D721Med (cell line): ENCODE data around the gene STYXL2.
A peak's percentile ranks its signal among the peaks of the same experiment; 100 is the strongest.

ENCODE experiments used
- DNase-seq: peaks from one replicate; pipeline ENCODE4 v3.0.0; 2011; ENCODE audit warnings: low spot score; ENCODE audit not compliant: insufficient read length
- FAIRE-seq: peaks from 2 replicates; lab custom pipeline; 2011; peaks lifted over from hg19 to GRCh38; lab: Jason Lieb, UNC
- TF ChIP-seq, protein P1 (sequence below): IDR thresholded peaks from 2 replicates; pipeline ENCODE4 v1.5.1; 2012; ENCODE audit warnings: mild to moderate bottlenecking, control low read depth; ENCODE audit not compliant: insufficient read depth; ENCODE audit errors: missing control alignments

Gene STYXL2

DNA sequence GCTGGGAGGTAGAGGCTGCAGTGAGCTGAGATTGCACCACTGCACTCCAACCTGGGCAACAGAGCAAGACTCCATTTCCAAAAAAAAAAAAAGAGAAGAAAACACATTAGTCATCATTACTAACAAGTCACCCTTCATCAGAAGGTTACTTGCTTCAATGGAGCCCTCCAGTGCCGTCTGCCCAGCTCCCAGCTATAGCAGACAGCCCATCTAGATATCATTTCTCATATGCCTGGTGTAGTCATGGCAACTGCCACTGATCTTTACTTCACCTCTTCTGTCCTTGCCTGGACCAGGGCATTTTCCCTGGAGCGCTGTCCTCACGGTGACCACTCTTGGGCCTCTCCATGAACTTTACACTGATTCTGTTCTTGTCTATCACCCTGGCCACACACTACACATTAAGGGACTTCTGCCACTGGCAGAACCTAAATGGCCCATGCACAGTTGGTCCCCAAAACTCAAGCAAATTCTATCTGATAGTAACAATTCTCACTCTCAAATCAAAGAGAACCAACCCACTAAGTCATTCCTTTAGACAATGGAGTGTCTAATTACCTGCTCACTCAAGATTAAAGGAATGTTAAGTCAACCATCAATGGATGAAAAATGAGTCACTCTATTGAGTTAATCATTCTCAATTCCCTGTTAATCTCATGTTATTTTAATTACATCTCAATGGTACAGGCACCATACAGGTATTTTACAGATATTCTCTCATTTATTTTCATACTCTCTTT, 16.6 kb upstream of the STYXL2 start:
- DNase-seq (no peak), FAIRE-seq (peak; percentile 29)
- TF ChIP-seq, protein P1, sequence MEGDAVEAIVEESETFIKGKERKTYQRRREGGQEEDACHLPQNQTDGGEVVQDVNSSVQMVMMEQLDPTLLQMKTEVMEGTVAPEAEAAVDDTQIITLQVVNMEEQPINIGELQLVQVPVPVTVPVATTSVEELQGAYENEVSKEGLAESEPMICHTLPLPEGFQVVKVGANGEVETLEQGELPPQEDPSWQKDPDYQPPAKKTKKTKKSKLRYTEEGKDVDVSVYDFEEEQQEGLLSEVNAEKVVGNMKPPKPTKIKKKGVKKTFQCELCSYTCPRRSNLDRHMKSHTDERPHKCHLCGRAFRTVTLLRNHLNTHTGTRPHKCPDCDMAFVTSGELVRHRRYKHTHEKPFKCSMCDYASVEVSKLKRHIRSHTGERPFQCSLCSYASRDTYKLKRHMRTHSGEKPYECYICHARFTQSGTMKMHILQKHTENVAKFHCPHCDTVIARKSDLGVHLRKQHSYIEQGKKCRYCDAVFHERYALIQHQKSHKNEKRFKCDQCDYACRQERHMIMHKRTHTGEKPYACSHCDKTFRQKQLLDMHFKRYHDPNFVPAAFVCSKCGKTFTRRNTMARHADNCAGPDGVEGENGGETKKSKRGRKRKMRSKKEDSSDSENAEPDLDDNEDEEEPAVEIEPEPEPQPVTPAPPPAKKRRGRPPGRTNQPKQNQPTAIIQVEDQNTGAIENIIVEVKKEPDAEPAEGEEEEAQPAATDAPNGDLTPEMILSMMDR, result no peak

DNA sequence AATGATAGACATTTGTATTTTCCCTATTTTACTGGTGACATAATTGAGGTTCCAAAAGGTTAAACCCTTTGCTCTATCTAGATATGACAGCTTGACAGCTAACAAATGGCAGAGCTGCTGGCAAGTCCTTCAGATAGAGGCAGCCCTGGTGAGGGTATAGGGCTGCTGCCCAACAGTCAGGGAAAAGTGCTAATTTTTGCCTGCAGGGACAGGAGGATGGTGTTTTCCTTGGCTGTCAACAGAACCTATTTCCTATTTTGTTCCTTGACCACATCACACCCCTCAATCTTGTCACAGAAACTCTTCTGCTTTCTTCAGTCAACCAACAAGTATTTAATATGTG, 16.0 kb upstream of the STYXL2 start:
- TF ChIP-seq, protein P1, result no peak
- FAIRE-seq (peak; percentile 46), DNase-seq (no peak)

DNA sequence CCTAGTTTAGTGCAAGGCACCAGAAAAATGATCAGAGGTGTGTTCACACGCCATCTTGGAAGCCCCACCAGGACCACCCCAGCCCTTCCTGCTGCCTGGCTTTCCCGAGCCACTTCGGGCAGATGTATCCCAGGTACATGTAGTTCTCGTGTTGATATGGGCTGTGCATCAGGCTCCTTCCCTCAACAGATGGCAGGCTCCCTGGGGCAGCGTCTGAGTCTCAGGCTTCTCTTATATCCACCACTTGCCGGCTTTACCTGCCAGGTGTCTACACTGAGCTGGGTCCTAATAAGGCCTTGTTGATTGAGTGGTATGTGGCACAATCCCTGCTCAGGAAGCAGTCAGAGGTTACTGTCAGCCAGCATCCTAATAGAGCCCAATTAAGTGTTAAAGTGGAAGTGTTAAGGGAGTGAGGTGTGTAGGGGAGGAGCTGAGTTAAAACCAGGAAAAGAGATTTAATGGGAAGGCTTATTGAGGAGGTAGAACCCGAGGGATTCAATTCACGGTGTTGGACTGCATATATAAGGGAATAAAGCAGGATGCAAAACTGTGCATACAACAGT, 12.2 kb upstream of the STYXL2 start:
- TF ChIP-seq, protein P1, result no peak
- FAIRE-seq (no peak), DNase-seq (no peak)

DNA sequence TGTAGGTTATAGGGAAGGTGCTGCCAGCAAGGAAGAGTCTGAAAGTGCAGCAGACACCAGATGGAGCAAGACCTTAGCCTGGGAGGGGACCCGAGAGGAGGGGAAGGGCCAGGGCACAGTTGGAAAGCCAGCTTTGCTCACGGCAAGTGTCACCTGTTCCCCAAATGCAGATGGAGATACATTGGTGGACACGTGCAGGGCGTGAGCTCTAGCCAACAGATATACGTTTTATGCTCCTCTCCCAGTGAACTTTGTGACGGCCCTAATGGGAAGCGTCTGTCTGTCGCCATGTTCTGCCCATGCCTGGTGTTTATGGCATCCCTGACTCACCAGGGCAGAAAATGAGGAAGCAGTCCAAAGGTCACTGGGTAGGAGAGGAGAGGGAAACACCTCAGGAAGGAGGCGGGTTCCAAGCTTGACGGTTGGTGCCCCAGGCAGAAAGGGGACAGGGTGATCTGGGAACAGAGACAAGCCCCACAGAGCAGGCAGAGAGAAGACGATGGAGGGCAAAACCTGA, 11.3 kb upstream of the STYXL2 start:
- no peak for FAIRE-seq
- TF ChIP-seq, protein P1, result no peak
- no peak for DNase-seq

DNA sequence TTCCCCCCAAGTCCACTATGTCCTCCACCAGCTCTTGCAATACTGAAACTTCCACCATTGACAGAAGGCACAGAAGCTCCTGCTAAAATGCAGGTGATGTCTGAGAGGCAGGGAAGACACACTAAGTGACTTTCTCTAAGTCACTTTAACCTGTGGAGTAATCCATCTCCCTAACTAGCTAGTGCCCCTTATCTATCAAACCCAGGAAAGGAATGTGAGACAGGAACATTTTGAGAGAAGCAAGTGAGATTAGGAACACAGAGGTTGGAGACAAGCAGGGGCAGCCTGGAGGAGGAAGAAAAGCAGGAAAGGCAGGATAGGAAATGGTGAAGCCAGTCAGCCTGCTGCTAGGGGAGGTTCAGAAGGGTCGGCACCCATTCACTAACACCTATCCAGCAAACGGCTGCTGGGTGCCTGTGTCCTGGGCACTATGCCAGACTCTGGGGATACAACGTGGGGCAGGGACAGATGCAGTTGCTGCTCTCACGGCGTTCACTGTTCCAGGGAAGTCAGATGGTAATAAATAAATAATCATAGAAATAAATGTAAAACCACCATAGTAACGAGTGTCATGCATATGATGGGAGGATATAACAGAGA, 10.7 kb upstream of the STYXL2 start:
- DNase-seq (no peak), FAIRE-seq (no peak)
- TF ChIP-seq, protein P1, result no peak

DNA sequence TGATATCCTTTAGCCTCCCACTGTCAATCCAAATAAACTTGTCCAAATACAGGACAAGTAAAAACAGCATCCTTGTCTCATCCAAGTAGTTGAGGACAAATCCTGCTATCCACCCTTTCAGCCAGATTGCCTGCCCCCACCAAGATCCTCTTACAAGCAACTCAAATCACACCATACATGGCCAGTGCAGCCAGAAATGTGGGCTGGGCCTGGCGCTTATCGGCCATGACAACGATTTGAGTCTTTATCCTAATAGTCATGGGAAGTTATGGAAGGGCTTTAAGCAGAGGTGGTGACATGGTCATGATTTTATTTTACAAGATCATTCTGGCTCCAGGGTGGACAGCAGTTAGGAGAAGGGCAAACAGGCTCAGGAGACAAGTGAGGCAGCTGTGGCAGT, 10.0 kb upstream of the STYXL2 start:
- FAIRE-seq (no peak), DNase-seq (no peak)
- TF ChIP-seq, protein P1, result no peak
